Measurements from ENCODE around the gene HEPACAM2.

DNA sequence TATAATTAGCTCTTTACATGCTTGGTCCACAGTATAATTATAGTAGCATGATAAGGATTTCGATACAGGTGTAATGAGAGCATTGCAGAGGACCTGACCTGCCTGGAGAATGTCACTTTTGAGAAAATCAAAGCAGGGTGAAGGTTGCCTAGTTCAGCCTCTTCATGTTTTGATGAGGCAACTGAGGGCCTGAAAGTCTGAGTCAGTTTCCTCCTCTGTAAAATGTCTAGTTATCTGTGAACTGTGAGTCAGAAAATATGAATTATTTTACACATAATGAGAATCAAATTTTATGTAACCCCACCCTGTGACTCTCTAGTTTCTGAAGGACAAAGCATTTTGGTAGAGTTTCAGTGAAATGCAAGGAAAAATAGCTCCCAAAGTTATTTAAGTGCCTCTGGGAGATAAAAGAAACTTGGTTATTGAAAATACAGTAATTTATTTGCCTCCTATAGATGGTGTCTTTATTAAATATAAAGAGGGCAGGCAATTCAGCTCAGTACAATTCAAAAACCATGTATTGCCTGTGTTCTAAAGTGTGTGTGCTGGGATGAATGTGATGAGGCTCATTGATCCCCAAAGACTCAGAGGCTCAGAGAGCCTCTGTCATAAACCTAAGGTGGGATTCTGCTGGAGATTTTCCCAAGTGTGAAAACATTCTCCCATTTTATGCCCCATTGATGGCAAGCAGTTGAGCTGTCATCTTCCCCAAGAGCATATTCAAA, 40.8 kb downstream of the HEPACAM2 start:
- no peak for TF ChIP-seq POLR2AphosphoS5 (IDR thresholded peaks at IDR 0.05; ENCODE audit: borderline replicate concordance, low read depth, low read length)
- TF ChIP-seq EZH2 (IDR thresholded peaks at IDR 0.05) = no peak
- TF ChIP-seq FOXP2 (optimal IDR thresholded peaks at IDR 0.05; ENCODE audit: control extremely low read depth, extremely low read length, insufficient read depth) = no peak
